Transverse colon (tissue), 4 donors: ENCODE measurements around the gene LGALS3BP. TPM values are rescaled to one million over a fixed set of nuclear protein-coding genes. Genes with fewer than 3 reads are reported as not detected.

ENCODE experiments used
- DNase-seq: peaks from one replicate; pipeline ENCODE4 v3.0.0-alpha.2; 2019
- H3K27ac ChIP-seq, 4 donors: fragments of 200-600 bp; sonication (generic); 2 replicates each; pipeline ENCODE4 v1.5.1; 2016 to 2018; ENCODE audit warnings: inconsistent platforms in 4 of 4
- H3K27me3 ChIP-seq: fragments of 200-600 bp; sonication (generic); 2 replicates; pipeline ENCODE4 v1.5.1; 2017; ENCODE audit warnings: inconsistent platforms
- H3K36me3 ChIP-seq, 4 donors: fragments of 200-600 bp; sonication (generic); 2 replicates each; pipeline ENCODE4 v1.5.1; 2017 to 2019; ENCODE audit warnings: inconsistent platforms in 4 of 4
- H3K4me1 ChIP-seq, 4 donors: fragments of 200-600 bp; sonication (generic); 2 replicates each; pipeline ENCODE4 v1.5.1; 2017 to 2020; ENCODE audit warnings: inconsistent platforms in 4 of 4
- H3K4me3 ChIP-seq, 4 donors: fragments of 200-600 bp; sonication (generic); 1 replicate in 1 of 4; 2 replicates in 3 of 4; pipeline versions ENCODE4 v1.5.1 to v1.6.1; 2017 to 2019; ENCODE audit warnings: inconsistent platforms in 4 of 4
- H3K9me3 ChIP-seq, 2 donors: fragments of 200-600 bp; sonication (generic); 2 replicates each; pipeline ENCODE4 v1.5.1; 2017 to 2019; ENCODE audit warnings: inconsistent platforms in 2 of 2
- CTCF ChIP-seq, 5 experiments: fragments of 200-600 bp in 3 of 5; fragments of 450-650 bp in 2 of 5; sonication (generic) in 3 of 5; IDR thresholded peaks; 1 replicate in 2 of 5; 2 replicates in 3 of 5; pipeline ENCODE4 v1.5.1; 2016 to 2017; ENCODE audit warnings: antibody characterized with exemption in 5 of 5, inconsistent platforms in 3 of 5, mild to moderate bottlenecking in 2 of 5, moderate library complexity in 1 of 5
- EP300 ChIP-seq: sonication (generic); formaldehyde crosslinking; IDR thresholded peaks from one replicate; pipeline ENCODE4 v1.6.1; 2017; ENCODE audit warnings: antibody characterized with exemption, low read depth
- POLR2A ChIP-seq: fragments of 450-650 bp; IDR thresholded peaks from one replicate; pipeline ENCODE4 v1.6.1; 2016; ENCODE audit warnings: antibody characterized with exemption, mild to moderate bottlenecking, moderate library complexity
- POLR2AphosphoS5 ChIP-seq, 3 donors: sonication (generic); formaldehyde crosslinking; IDR thresholded peaks; one replicate each; pipeline ENCODE4 v1.6.1; 2016; ENCODE audit warnings: antibody characterized with exemption in 3 of 3
- WGBS, 2 donors: methylation state at CpG; one replicate each; pipeline ENCODE4 v1.1.5; 2018; ENCODE audit warnings: low coverage in 1 of 2; 5-methylcytosine and 5-hydroxymethylcytosine counted together
- in situ Hi-C, 4 donors: fragments of 200-750 bp; cut with MboI; loops; one replicate each; pipeline versions ENCODE4 v1.15.0 to v1.15.1; 2017; ENCODE audit warnings: low sequenced_read_pairs in 3 of 4, low pct_ligation_motif_present in 1 of 4, low pct_unique_long_range_greater_than_20kb in 1 of 4
- intact Hi-C: fragments of 100-400 bp; cut with DNase I; formaldehyde crosslinking; loops from one replicate; pipeline ENCODE4 v1.15.1; 2023; ENCODE audit warnings: low total_unique reads
- total RNA-seq, 4 donors: library from RNA; depleted of rRNA; stranded (reverse); fragments of >200 nt; gene quantifications; one replicate each; pipeline ENCODE4 v1.1.0, GENCODE V29; 2016

The LGALS3BP gene
- total RNA-seq, 4 donors from 2014 or later, result 796 to 1,440 (median 1,077) TPM

DNA sequence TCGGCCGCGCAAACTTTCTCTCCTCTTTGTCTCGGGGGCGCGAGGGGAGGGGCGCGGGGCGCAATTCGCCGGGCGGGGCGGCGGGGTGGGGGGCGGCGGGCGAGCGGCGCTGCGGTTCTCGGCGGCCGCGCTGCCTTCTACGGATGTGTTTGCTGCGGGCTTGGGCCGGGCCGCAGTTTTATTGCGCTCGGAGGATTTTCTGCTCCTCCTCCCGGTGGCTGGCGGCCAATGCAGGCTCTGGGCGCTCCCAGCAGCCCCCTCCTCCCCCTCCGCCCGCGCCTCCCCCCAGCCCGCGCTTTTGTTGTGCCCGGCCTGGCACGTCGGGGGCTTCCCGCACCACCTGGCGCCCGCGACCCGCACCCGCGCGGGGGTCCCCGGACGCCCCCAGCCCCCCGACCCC, 54.5 kb downstream of the LGALS3BP start, which contains the start of gene TIMP2:
TIMP2 (minus strand) TSS at position 154 of the 400 bp plus-strand sequence. CDS start 299 bp downstream, outside the sequence.
- DNase-seq, result peak; percentile 90
- peaks cover 22 to 55% (median 47%) of the 10 kb centered on the region in 4 donors for H3K4me1 ChIP-seq
- TF ChIP-seq POLR2AphosphoS5 (IDR thresholded peaks at IDR 0.05), result peak; percentile 92 to 96 (median 94)
- TF ChIP-seq CTCF (IDR thresholded peaks at IDR 0.05), result peak in 2 of 5 experiments; percentile 34 to 41
- TF ChIP-seq POLR2A, result no peak
- TF ChIP-seq EP300, result no peak
- intact Hi-C loops (no loop called here), in situ Hi-C loops (no loop called here)
- no peaks in the 10 kb centered on the region for H3K9me3 ChIP-seq
- WGBS, 2 donors, result 0% methylated on average over 10 of the region's 52 CpGs; no CpG with 5 or more reads in 1 of the 2 donors
- H3K4me3 ChIP-seq, result peak within 1 kb of the TSS; percentile 70 to 85 (median 74)
- H3K27me3 ChIP-seq, result peaks cover 18% of the 10 kb centered on the region
- peak within 1 kb of the TSS; percentile 92 to 99 (median 95) for H3K27ac ChIP-seq
- H3K36me3 ChIP-seq, result no peaks in the 10 kb centered on the region

DNA sequence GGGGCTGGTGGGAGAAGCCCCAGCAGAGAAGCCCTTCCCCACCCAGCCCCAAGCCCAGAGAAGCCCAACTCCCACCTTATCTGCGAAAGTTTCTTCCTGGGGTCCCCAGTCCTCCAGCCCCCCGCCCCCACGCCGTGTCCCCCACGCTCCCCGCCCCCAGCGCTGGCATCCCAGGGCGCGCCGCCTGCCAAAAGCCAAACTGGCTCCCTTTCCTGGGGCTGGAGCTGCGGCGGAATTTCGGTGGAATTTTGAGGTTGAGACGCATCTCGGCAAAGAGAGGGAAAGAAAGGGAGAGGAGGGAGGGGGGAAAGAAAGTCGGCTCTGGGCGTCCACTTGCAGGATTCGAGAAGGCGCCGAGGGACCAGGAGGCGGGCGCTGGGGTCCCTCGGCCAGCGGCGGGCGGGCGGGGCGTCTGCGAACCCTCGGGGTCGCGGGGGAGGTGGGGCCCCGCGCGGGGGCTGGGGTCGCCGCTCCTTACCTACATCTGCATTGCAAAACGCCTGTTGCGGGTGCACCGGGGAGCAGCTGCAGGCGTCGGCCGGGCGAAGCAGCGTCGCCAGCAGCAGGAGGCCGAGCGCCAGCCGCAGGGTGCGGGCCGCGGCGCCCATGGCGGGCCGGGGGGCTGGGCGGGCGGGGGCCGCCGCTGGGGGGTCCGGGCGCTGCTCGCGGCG, 55.1 kb downstream of the LGALS3BP start:
- TF ChIP-seq POLR2AphosphoS5 (IDR thresholded peaks at IDR 0.05), result no peak
- TF ChIP-seq EP300, result no peak
- TF ChIP-seq CTCF (IDR thresholded peaks at IDR 0.05), result no peak
- no peak for TF ChIP-seq POLR2A
- Histone ChIP-seq H3K4me1 (peaks cover 24 to 57% (median 51%) of the 10 kb centered on the region in 4 donors), H3K36me3 (no peaks in the 10 kb centered on the region), H3K27me3 (peaks cover 15% of the 10 kb centered on the region), H3K9me3 (no peaks in the 10 kb centered on the region), H3K4me3 (peak overlapping the region; percentile 70 to 85 (median 74)), H3K27ac (peak overlapping the region; percentile 92 to 99 (median 95))
- intact Hi-C loops, result loop anchor here (5.0 kb wide), 1 partner anchor 37 kb away; no protein-coding TSS in a partner anchor
- in situ Hi-C loops, result no loop called here
- 1% methylated on average over 31 of the region's 64 CpGs; no CpG with 5 or more reads in 1 of the 2 donors for WGBS, 2 donors
- no peak for DNase-seq

DNA sequence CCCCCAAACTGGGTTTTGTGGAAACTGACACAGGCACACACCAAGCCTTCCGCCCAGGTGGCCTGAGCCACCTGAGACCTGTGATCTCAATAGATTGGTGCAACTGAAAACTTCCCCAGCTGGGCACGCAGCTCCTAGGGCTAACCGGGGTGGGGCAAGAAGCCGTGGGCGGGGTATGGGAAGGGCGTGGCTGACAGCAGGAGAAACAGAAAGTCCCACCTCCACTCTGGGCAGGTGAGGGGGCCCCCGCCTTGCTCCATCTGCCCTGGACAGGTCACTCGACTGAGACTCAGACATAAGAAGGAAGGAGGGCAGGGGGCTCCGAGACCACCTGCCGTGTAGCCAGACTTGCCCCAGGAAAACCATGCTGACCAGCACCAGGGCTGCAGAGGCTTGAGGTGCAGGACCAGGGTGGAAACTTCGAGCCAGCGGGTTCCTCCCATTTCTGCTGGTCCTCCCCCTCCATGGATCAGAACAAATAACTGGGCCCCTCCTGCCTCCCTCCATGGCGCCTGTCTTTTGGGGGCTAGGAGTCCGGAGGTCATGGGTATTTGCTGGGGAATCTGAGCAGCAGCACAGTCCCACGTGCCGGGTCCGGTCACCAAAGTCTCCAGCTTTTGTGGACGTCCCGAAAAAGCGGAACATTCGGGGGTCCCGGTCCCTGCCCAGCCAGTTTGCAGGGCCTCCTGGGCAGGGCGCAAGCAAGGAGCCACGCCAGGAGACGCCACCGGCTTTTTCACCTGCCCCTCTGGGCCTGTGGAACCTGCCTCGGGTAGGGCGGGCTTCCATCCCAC, 55.9 kb downstream of the LGALS3BP start:
- peak; percentile 92 for DNase-seq
- Histone ChIP-seq H3K4me1 (peaks cover 24 to 62% (median 56%) of the 10 kb centered on the region in 4 donors), H3K9me3 (no peaks in the 10 kb centered on the region), H3K36me3 (no peaks in the 10 kb centered on the region), H3K27ac (peak overlapping the region; percentile 92 to 99 (median 95)), H3K27me3 (peaks cover 14% of the 10 kb centered on the region), H3K4me3 (peak overlapping the region; percentile 70 to 85 (median 74))
- in situ Hi-C loops, result no loop called here
- intact Hi-C loops, result loop anchor here (5.0 kb wide), 1 partner anchor 37 kb away; no protein-coding TSS in a partner anchor
- WGBS, 2 donors, result 2 to 4% methylated on average over 5 to 22 of the region's 28 CpGs
- TF ChIP-seq POLR2A, result peak; percentile 32
- TF ChIP-seq POLR2AphosphoS5 (IDR thresholded peaks at IDR 0.05), result peak; percentile 21 to 55 (median 43)
- no peak for TF ChIP-seq CTCF (IDR thresholded peaks at IDR 0.05)
